Peyer's patch (tissue), 4 donors: ENCODE results near the gene ZBTB20.

Source experiments
- POLR2A ChIP-seq, 2 donors: fragments of 450-650 bp; IDR thresholded peaks; one replicate each; pipeline ENCODE4 v1.5.1; 2017; ENCODE audit warnings: antibody characterized with exemption in 2 of 2, mild to moderate bottlenecking in 2 of 2, moderate library complexity in 2 of 2
- TF ChIP-seq, protein P1 (sequence below), 6 experiments: fragments of 450-650 bp in 4 of 6; fragments of 200-600 bp in 2 of 6; sonication (generic) in 1 of 6; IDR thresholded peaks; one replicate each; pipeline ENCODE4 v1.5.1; 2017 to 2019; ENCODE audit warnings: antibody characterized with exemption in 6 of 6, mild to moderate bottlenecking in 3 of 6, moderate library complexity in 1 of 6

DNA sequence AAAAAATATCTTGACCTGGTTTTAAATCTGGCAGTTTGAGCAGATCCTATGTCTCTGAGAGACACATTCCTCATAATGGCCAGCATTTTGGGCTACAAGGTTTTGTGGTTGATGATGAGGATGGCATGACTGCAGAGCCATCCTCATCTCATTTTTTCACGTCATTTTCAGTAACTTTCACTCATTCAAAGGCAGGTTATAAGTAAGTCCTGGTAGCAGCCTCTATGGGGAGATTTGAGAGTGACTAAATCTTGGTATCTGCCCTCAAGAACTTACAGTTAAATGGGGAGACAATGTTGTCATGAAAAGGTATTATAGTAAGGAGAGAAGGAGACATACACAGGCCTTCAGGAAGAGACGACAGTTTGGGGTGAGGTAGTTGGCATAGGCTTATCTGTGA is 838.7 kb downstream of the ZBTB20 start:
- TF ChIP-seq, protein P1, sequence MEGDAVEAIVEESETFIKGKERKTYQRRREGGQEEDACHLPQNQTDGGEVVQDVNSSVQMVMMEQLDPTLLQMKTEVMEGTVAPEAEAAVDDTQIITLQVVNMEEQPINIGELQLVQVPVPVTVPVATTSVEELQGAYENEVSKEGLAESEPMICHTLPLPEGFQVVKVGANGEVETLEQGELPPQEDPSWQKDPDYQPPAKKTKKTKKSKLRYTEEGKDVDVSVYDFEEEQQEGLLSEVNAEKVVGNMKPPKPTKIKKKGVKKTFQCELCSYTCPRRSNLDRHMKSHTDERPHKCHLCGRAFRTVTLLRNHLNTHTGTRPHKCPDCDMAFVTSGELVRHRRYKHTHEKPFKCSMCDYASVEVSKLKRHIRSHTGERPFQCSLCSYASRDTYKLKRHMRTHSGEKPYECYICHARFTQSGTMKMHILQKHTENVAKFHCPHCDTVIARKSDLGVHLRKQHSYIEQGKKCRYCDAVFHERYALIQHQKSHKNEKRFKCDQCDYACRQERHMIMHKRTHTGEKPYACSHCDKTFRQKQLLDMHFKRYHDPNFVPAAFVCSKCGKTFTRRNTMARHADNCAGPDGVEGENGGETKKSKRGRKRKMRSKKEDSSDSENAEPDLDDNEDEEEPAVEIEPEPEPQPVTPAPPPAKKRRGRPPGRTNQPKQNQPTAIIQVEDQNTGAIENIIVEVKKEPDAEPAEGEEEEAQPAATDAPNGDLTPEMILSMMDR (IDR thresholded peaks at IDR 0.05) = no peak
- TF ChIP-seq POLR2A (IDR thresholded peaks at IDR 0.05) = no peak
